GM12878 (cell line): Measurements from ENCODE around the gene OR4D1. TPM values are rescaled to one million over a fixed set of nuclear protein-coding genes. Genes with fewer than 3 reads are reported as not detected.

Experiments
- ATAC-seq: fragments of 200-7000 bp; cut with Tn5 transposase; 3 replicates; pipeline ENCODE4 v1.9.1; 2020; ENCODE audit warnings: mild to moderate bottlenecking, moderate library complexity
- BruUV-seq: library from RNA; stranded (reverse); fragments of 400-500 nt; replicated peaks from 2 replicates; lab custom pipeline; 2021; lab: Mats Ljungman, UMichigan
- CTCF ChIA-PET: fragments of 300-600 bp; sonication (Branson Sonifier 250); formaldehyde crosslinking; extraction: SDS; loops from one replicate; lab custom pipeline; 2021; ENCODE audit warnings: inconsistent platforms; lab: Yijun Ruan, JAX
- POLR2A ChIA-PET: fragments of 350-600 bp; formaldehyde crosslinking; extraction: SDS; loops from one replicate; lab custom pipeline; 2021; ENCODE audit warnings: inconsistent platforms; lab: Charles Lee
- RAD21 ChIA-PET: fragments of 300-600 bp; sonication (Branson Sonifier 250); formaldehyde crosslinking; loops from one replicate; lab custom pipeline; 2023; ENCODE audit warnings: antibody characterized with exemption; ENCODE audit not compliant: unreplicated experiment; lab: Charles Lee
- SMC1A ChIA-PET: fragments of 300-600 bp; sonication (Branson Sonifier 250); formaldehyde crosslinking; loops from one replicate; lab custom pipeline; 2023; ENCODE audit not compliant: unreplicated experiment, uncharacterized antibody; lab: Charles Lee
- DNase-seq: peaks from one replicate; pipeline ENCODE4 v3.0.0-alpha.2; 2011; ENCODE audit warnings: low read depth, low spot score
- FAIRE-seq: peaks from 3 replicates; lab custom pipeline; 2011; peaks lifted over from hg19 to GRCh38; lab: Jason Lieb, UNC
- H2AFZ ChIP-seq: 2 replicates; pipeline ENCODE4 v1.6.0; 2011; ENCODE audit warnings: low read depth, low read length, control low read depth; ENCODE audit not compliant: control insufficient read depth
- H3K27ac ChIP-seq: 2 replicates; pipeline ENCODE4 v1.5.1; 2011; ENCODE audit warnings: control low read depth; ENCODE audit not compliant: control insufficient read depth, insufficient read depth
- H3K27me3 ChIP-seq, 2 experiments: replicated peaks in 1 of 2; 2 replicates each; pipeline versions ENCODE4 v1.6.0 to v1.6.1; 2011; ENCODE audit warnings: low read length in 1 of 2; ENCODE audit not compliant: control insufficient read depth in 2 of 2, insufficient read depth in 2 of 2
- H3K36me3 ChIP-seq, 2 experiments: 2 replicates each; pipeline ENCODE4 v1.5.1; 2011; ENCODE audit warnings: low read length in 1 of 2; ENCODE audit not compliant: control insufficient read depth in 2 of 2, insufficient read depth in 2 of 2
- H3K4me1 ChIP-seq: 2 replicates; pipeline ENCODE4 v1.6.1; 2011; ENCODE audit warnings: mild to moderate bottlenecking, low read length, moderate library complexity, mixed read lengths; ENCODE audit not compliant: control insufficient read depth, insufficient read depth
- H3K4me2 ChIP-seq: 2 replicates; pipeline ENCODE4 v1.6.0; 2011; ENCODE audit warnings: control low read depth; ENCODE audit not compliant: control insufficient read depth, insufficient read depth
- H3K4me3 ChIP-seq: fragments of 200-600 bp; sonication (generic); 2 replicates; pipeline ENCODE4 v1.5.1; 2016
- H3K79me2 ChIP-seq: 2 replicates; pipeline ENCODE4 v1.6.0; 2011; ENCODE audit warnings: low read length; ENCODE audit not compliant: control insufficient read depth, insufficient read depth
- H3K9ac ChIP-seq: 2 replicates; pipeline ENCODE4 v1.8.0; 2011; ENCODE audit warnings: low read length, control low read depth, mixed read lengths; ENCODE audit not compliant: control insufficient read depth, insufficient read depth
- H3K9me3 ChIP-seq: replicated peaks from 3 replicates; pipeline ENCODE4 v1.5.1; 2011; ENCODE audit warnings: mild to moderate bottlenecking, low read length; ENCODE audit not compliant: control insufficient read depth, insufficient read depth
- H4K20me1 ChIP-seq: 2 replicates; pipeline ENCODE4 v1.6.0; 2011; ENCODE audit not compliant: control insufficient read depth, insufficient read depth
- IKZF2 ChIP-seq, 2 experiments: fragments of 450-650 bp; IDR thresholded peaks; 2 replicates each; pipeline ENCODE4 v1.6.1; 2017; ENCODE audit warnings: mild to moderate bottlenecking in 2 of 2, moderate library complexity in 2 of 2
- KAT2A ChIP-seq: conservative IDR thresholded peaks from 2 replicates; pipeline ENCODE4 v1.6.1; 2011; ENCODE audit warnings: low read depth, low read length; ENCODE audit not compliant: control insufficient read depth
- KLF5 ChIP-seq: fragments of 450-650 bp; IDR thresholded peaks from 2 replicates; pipeline ENCODE4 v1.6.1; 2014; ENCODE audit warnings: mild to moderate bottlenecking; ENCODE audit not compliant: partially characterized antibody
- MEF2A ChIP-seq: IDR thresholded peaks from 2 replicates; pipeline ENCODE4 v1.6.1; 2011; ENCODE audit warnings: low read depth, mild to moderate bottlenecking, low read length, moderate library complexity; ENCODE audit not compliant: insufficient read depth
- NFYB ChIP-seq: IDR thresholded peaks from 2 replicates; pipeline ENCODE4 v1.6.1; 2011; ENCODE audit warnings: low read depth, mild to moderate bottlenecking, low read length, improper control_type of control experiment, moderate library complexity; ENCODE audit not compliant: insufficient read depth
- NR2C1 ChIP-seq: fragments of 450-650 bp; IDR thresholded peaks from 2 replicates; pipeline ENCODE4 v1.6.1; 2017; ENCODE audit warnings: antibody characterized with exemption, mild to moderate bottlenecking, moderate library complexity
- POLR2AphosphoS2 ChIP-seq: IDR thresholded peaks from 2 replicates; pipeline ENCODE4 v1.6.1; 2011; ENCODE audit warnings: low read depth, mild to moderate bottlenecking, low read length, improper control_type of control experiment, moderate library complexity
- RCOR1 ChIP-seq: conservative IDR thresholded peaks from 2 replicates; pipeline ENCODE4 v1.6.1; 2012; ENCODE audit warnings: low read depth, low read length, improper control_type of control experiment
- SRF ChIP-seq, 2 experiments: IDR thresholded peaks; 2 replicates each; pipeline ENCODE4 v1.6.1; 2011; ENCODE audit warnings: low read depth in 2 of 2, low read length in 2 of 2, mild to moderate bottlenecking in 1 of 2, moderate library complexity in 1 of 2
- WRNIP1 ChIP-seq: IDR thresholded peaks from 2 replicates; pipeline ENCODE4 v1.6.1; 2011; ENCODE audit warnings: low read depth, low read length, improper control_type of control experiment, borderline replicate concordance
- ZNF622 ChIP-seq: fragments of 450-650 bp; IDR thresholded peaks from 2 replicates; pipeline ENCODE4 v1.6.1; 2017; ENCODE audit warnings: mild to moderate bottlenecking, inconsistent platforms
- in situ Hi-C: fragments of 300-500 bp; cut with MboI; formaldehyde crosslinking; loops from 9 replicates; pipeline ENCODE4 v1.14.3; 2018; ENCODE audit warnings: mixed read lengths
- intact Hi-C: fragments of 100-400 bp; cut with micrococcal nuclease; formaldehyde crosslinking; loops from one replicate; pipeline ENCODE4 v1.14.2; 2022; ENCODE audit not compliant: unreplicated experiment
- polyA plus RNA-seq, 11 experiments: library from polyadenylated mRNA; depleted of rRNA in 4 of 11; unstranded in 6 of 11; stranded (reverse) in 5 of 11; fragments of >200 nt; fragmentation: Nextera tagmentation in 4 of 11; fragmentation: Illumina TruSeq in 1 of 11; extraction: Ambion mirVana in 4 of 11; extraction: Trizol in 1 of 11; gene quantifications; 1 replicate in 1 of 11; 2 replicates in 10 of 11; pipeline versions ENCODE4 v1.2.1 to v1.2.3, GENCODE V29; 2011 to 2016; ENCODE audit warnings: inconsistent platforms in 2 of 11, missing spikeins in 2 of 11, low read depth in 1 of 11
- total RNA-seq, 4 experiments: library from RNA; depleted of rRNA in 3 of 4; stranded (reverse); fragments of >200 nt in 3 of 4; fragmentation: Illumina TruSeq in 1 of 4; extraction: Trizol in 1 of 4; gene quantifications; 2 replicates each; pipeline versions ENCODE4 v1.2.1 to v1.2.3, GENCODE V29; 2013 to 2021
- TF ChIP-seq, protein P1 (sequence below): IDR thresholded peaks from 2 replicates; pipeline ENCODE4 v1.6.1; 2012; ENCODE audit warnings: mild to moderate bottlenecking, low read depth, low read length

Gene OR4D1
- total and polyA plus RNA-seq, 10 of the 15 experiments (the other 5 are each of a cell fraction or from before 2014, with no cell fraction given): not detected

DNA sequence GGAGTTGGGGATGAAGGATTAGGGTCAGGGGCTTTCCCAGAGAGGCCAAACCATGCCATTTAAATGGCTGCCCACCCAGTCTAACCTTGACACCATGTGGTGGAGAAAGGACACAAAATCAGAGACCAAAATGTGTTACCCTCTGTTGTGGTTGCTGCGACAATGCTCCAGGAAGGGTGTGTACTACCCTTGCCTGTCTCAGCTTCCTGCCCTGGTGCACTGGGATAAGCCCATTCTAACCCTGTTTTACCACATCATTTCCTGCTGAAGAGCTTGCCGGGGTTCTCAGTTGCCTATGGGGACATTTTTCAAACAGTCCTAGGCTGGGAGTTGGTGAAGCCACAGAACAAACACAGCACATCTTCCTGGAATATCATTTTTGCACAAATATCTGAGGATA lies 4.9 kb downstream of the OR4D1 start (continued):
- no peak for TF ChIP-seq SRF (IDR thresholded peaks at IDR 0.05; ENCODE audit: low read depth in 2 of 2, low read length in 2 of 2)
- no peak for TF ChIP-seq KAT2A
- no peak for TF ChIP-seq NFYB
- TF ChIP-seq, all 136 proteins: peak for 0

DNA sequence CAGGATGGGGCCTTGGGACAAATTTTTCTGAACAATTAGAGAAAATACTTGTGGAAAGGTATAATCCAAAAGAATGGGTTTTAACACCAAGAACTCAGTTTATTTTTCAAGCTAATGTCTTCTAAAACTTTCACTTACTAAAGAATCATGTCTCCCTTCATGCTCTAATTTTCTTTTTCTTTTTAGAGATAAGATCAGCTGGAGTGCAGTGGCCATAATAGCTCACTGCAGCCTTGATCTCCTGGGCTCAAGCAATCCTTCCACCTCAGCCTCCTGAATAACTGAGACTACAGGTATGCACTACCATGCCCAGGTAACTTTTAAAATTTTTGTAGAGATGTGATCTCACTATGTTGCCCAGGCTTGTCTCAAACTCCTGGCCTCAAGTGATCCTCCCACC lies 5.5 kb downstream of the OR4D1 start:
- Histone ChIP-seq H3K4me1 (no peaks in the 10 kb centered on the region), H3K9me3 (no peaks in the 10 kb centered on the region), H3K4me2 (no peak overlapping the region), H3K79me2 (no peaks in the 10 kb centered on the region), H3K27me3 (peaks cover 3 to 10% of the 10 kb centered on the region in 2 experiments; a peak in 3 of 4 replicates), H3K9ac (no peak overlapping the region), H3K4me3 (no peak overlapping the region), H4K20me1 (no peaks in the 10 kb centered on the region; the same call in 1 of the 2 replicates), H3K27ac (no peak overlapping the region), H3K36me3 (no peaks in the 10 kb centered on the region), H2AFZ (no peak overlapping the region)
- no peak for FAIRE-seq
- intact Hi-C loops: no loop called here
- ATAC-seq: no peak
- CTCF ChIA-PET: interaction anchor here (1.2 kb wide), 1 partner anchor 19 kb away, joined by 3 read pairs; no protein-coding TSS in a partner anchor
- TF ChIP-seq IKZF2 (IDR thresholded peaks at IDR 0.05) (no peak), WRNIP1 (no peak), MEF2A (no peak), ZNF622 (no peak), POLR2AphosphoS2 (no peak), NR2C1 (no peak), RCOR1 (no peak), KLF5 (no peak)
- TF ChIP-seq, protein P1, sequence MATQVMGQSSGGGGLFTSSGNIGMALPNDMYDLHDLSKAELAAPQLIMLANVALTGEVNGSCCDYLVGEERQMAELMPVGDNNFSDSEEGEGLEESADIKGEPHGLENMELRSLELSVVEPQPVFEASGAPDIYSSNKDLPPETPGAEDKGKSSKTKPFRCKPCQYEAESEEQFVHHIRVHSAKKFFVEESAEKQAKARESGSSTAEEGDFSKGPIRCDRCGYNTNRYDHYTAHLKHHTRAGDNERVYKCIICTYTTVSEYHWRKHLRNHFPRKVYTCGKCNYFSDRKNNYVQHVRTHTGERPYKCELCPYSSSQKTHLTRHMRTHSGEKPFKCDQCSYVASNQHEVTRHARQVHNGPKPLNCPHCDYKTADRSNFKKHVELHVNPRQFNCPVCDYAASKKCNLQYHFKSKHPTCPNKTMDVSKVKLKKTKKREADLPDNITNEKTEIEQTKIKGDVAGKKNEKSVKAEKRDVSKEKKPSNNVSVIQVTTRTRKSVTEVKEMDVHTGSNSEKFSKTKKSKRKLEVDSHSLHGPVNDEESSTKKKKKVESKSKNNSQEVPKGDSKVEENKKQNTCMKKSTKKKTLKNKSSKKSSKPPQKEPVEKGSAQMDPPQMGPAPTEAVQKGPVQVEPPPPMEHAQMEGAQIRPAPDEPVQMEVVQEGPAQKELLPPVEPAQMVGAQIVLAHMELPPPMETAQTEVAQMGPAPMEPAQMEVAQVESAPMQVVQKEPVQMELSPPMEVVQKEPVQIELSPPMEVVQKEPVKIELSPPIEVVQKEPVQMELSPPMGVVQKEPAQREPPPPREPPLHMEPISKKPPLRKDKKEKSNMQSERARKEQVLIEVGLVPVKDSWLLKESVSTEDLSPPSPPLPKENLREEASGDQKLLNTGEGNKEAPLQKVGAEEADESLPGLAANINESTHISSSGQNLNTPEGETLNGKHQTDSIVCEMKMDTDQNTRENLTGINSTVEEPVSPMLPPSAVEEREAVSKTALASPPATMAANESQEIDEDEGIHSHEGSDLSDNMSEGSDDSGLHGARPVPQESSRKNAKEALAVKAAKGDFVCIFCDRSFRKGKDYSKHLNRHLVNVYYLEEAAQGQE: no peak
- SMC1A ChIA-PET: no interaction called here
- RAD21 ChIA-PET: no interaction called here
- POLR2A ChIA-PET: no interaction called here
- in situ Hi-C loops: no loop called here
- BruUV-seq: no TSS peak
- no peak for DNase-seq
